Suprapubic skin (tissue), 4 donors: ENCODE measurements around the gene SLC36A4.

Experiments used
- CTCF ChIP-seq, 2 donors: fragments of 200-600 bp in 1 of 2; fragments of 450-650 bp in 1 of 2; sonication (generic) in 1 of 2; IDR thresholded peaks; one replicate each; pipeline ENCODE4 v1.5.1; 2016 to 2019; ENCODE audit warnings: antibody characterized with exemption in 2 of 2, mild to moderate bottlenecking in 1 of 2, moderate library complexity in 1 of 2
- EP300 ChIP-seq: sonication (generic); formaldehyde crosslinking; IDR thresholded peaks from one replicate; pipeline ENCODE4 v1.6.1; 2017; ENCODE audit warnings: antibody characterized with exemption
- POLR2A ChIP-seq, 2 donors: fragments of 450-650 bp; IDR thresholded peaks; one replicate each; pipeline ENCODE4 v1.6.1; 2017; ENCODE audit warnings: antibody characterized with exemption in 2 of 2, mild to moderate bottlenecking in 2 of 2, moderate library complexity in 2 of 2
- POLR2AphosphoS5 ChIP-seq, 3 donors: sonication (generic); formaldehyde crosslinking; IDR thresholded peaks; one replicate each; pipeline ENCODE4 v1.6.1; 2017; ENCODE audit warnings: antibody characterized with exemption in 3 of 3

GRCh38 chr11:93145390-93145915 lies 52.3 kb downstream of the SLC36A4 start:
- TF ChIP-seq CTCF (IDR thresholded peaks at IDR 0.05): no peak
- TF ChIP-seq POLR2AphosphoS5 (IDR thresholded peaks at IDR 0.05): no peak
- no peak for TF ChIP-seq EP300
- no peak for TF ChIP-seq POLR2A (IDR thresholded peaks at IDR 0.05)
